ENCODE results near the gene CCDC138.

CCDC138 gene

GRCh38 chr2:108918156-108918874, 131.7 kb downstream of the CCDC138 start:
- no peak for DNase-seq (ENCODE audit: low read depth in 1 of 2, low spot score in 1 of 2)

DNA sequence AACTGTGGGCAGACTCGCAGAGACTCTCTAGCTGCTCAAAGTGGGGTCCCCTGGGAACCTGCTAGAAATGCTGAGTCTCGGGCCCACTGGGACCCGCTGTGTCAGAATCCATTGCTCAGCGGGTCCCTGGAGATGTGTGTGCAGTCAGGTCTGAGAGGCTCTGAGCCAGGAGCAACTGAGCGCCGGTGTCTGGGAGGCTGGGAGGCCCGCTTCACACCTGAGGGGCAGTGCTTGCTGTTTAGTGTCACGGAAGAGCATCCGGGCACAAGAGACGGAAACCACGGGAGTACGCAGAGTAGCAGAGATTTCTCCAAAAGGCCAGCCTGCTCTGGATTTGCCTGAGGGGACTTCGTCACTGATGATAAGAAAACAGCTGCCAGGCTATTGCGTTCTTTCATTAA, 132.4 kb downstream of the CCDC138 start:
- DNase-seq (ENCODE audit: low read depth in 1 of 2, low spot score in 1 of 2): no peak

DNA sequence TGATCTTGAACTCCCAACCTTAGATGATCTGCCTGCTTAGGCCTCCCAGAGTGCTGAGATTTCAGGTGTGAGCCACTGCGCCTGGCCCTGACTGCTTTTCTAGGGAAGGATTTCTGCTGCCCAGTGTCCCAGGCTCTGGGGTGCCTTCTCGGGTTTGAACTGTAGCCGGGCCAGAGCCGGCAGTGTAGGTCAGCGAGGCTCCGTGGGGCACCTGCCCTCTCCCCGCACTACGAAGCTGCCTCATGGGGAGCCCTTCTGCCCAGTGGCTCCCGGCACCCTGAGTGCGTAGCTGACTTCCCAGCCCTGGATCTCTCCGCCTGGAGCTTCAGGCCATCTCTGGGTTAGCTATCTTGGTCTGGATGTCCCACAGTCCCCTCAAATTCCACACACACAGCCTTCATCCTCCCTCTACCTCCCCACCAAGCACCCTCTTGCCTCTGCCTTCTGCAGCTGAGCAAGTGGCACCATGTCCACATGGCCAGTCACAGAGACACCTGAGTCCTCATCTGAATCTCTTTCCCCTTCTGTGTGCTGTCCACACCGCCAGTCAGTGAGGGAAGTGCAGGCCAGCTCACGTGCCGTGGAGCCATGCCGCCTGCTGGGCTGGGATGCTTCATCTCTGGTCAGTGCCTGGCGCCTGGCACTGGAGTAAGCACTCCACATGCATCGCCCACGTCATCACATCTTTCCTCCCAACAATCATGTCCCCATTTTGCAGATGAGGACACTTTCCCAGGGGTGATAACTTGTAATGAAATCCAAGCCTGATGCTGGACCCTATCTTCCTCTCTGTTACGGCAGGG, 133.2 kb downstream of the CCDC138 start:
- no peak for DNase-seq (ENCODE audit: low read depth in 1 of 2, low spot score in 1 of 2)

DNA sequence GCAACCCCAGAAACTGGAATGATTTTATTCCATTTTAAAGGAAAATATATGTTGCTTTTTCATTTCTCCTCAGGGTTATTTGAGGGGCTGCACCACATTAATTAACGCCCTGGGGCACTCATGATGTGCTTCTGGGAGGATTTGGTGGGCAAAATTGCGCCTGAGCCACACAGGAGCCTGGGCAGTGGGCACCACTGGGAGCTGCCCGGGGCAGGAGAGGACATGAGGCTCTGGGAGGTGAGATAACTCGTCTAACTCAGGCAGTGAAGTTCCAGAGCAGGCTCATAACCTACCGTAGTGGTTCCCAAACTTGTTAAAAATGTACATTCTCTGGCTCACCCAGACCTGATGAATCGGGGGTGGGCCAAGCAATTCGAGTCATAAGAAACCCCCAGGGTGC, 134.1 kb downstream of the CCDC138 start:
- DNase-seq (ENCODE audit: low read depth in 1 of 2, low spot score in 1 of 2): no peak

- DNase-seq (ENCODE audit: low read depth in 1 of 2, low spot score in 1 of 2): no peak
These were observed 134.8 kb downstream of the CCDC138 start for GRCh38 chr2:108921096-108922030.

GRCh38 chr2:108922141-108922915, 135.8 kb downstream of the CCDC138 start:
- no peak for DNase-seq (ENCODE audit: low read depth in 1 of 2, low spot score in 1 of 2)

- DNase-seq (ENCODE audit: low read depth in 1 of 2, low spot score in 1 of 2): no peak
These were observed 136.6 kb downstream of the CCDC138 start for GRCh38 chr2:108923019-108923700.

GRCh38 chr2:108923736-108924579, 137.4 kb downstream of the CCDC138 start:
- DNase-seq (ENCODE audit: low read depth in 1 of 2, low spot score in 1 of 2): no peak

DNA sequence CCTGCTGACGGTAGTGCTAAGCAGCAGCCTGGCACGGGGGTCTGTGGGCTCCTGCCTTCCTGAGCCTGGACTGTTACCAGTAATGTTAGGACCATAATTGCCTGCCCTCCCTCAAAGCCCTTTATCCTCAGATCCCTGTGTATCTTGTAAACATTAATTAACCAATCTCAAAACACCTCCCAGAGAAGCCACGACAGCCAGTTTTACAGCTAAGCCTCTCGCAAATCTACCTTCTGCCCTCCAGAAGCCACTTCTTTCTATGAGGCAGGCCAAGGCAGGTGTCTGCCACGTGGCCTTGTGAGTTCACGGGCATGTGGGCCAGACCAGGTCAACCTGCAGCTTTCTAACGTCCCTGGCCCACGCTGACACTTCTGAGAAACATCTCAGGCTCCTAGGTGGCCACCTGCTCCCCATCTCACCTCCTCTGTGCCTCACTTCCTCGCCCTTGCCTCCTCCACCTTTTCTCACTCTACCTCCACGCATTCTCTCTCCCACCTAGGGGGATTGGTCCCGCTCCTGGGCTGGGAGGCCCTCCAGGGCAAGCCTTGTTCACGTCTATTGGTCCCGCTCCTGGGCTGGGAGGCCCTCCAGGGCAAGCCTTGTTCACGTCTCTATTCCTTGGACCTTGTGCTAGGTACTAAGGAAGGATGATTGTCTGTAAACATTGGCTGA, 138.1 kb downstream of the CCDC138 start:
- no peak for DNase-seq (ENCODE audit: low read depth in 1 of 2, low spot score in 1 of 2)

GRCh38 chr2:108925286-108925685, 138.7 kb downstream of the CCDC138 start:
- DNase-seq (ENCODE audit: low read depth in 1 of 2, low spot score in 1 of 2): no peak

- DNase-seq (ENCODE audit: low read depth in 1 of 2, low spot score in 1 of 2): no peak
These were observed 139.2 kb downstream of the CCDC138 start for GRCh38 chr2:108925735-108926134.
